H1 (cell line): ENCODE results near the gene CST7. TPM values are rescaled to one million over a fixed set of nuclear protein-coding genes. Genes with fewer than 3 reads are reported as not detected.

Experiments
- BACH1 ChIP-seq: IDR thresholded peaks from 2 replicates; pipeline ENCODE4 v1.6.1; 2012; ENCODE audit warnings: low read length, improper control_type of control experiment
- CBX8 ChIP-seq: fragments of 300-800, 300-1000 bp; sonication (generic); IDR thresholded peaks from 2 replicates; pipeline ENCODE4 v1.7.1; 2016; ENCODE audit warnings: low read depth, low read length, borderline replicate concordance
- CHD7 ChIP-seq: fragments of 300-600 bp; sonication (generic); IDR thresholded peaks from 2 replicates; pipeline ENCODE4 v1.7.1; 2012; ENCODE audit warnings: low read length, moderate library complexity, mild to moderate bottlenecking, inconsistent platforms; ENCODE audit not compliant: insufficient replicate concordance
- FOSL1 ChIP-seq: IDR thresholded peaks from 2 replicates; pipeline ENCODE4 v1.6.1; 2011; ENCODE audit warnings: mild to moderate bottlenecking, low read depth, low read length, moderate library complexity; ENCODE audit not compliant: insufficient read depth
- KDM4A ChIP-seq: IDR thresholded peaks from one replicate; pipeline ENCODE4 v1.7.1; 2012; ENCODE audit warnings: low read depth, mild to moderate bottlenecking, moderate library complexity, low read length, inconsistent platforms; ENCODE audit not compliant: severe bottlenecking
- NRF1 ChIP-seq: IDR thresholded peaks from 2 replicates; pipeline ENCODE4 v1.6.1; 2011; ENCODE audit warnings: mild to moderate bottlenecking, low read depth, low read length, improper control_type of control experiment
- PHF8 ChIP-seq: fragments of 200-600 bp; sonication (generic); conservative IDR thresholded peaks from 2 replicates; pipeline ENCODE4 v1.7.1; 2012; ENCODE audit warnings: low read depth, mild to moderate bottlenecking, inconsistent platforms, low read length, moderate library complexity
- POLR2AphosphoS5 ChIP-seq: IDR thresholded peaks from 2 replicates; pipeline ENCODE4 v1.6.1; 2011; ENCODE audit warnings: low read depth, low read length
- POU5F1 ChIP-seq: IDR thresholded peaks from 2 replicates; pipeline ENCODE4 v1.6.1; 2011; ENCODE audit warnings: low read depth, mild to moderate bottlenecking, low read length, moderate library complexity
- SP1 ChIP-seq: IDR thresholded peaks from 2 replicates; pipeline ENCODE4 v1.6.1; 2011; ENCODE audit warnings: low read depth, low read length
- SRF ChIP-seq: IDR thresholded peaks from 2 replicates; pipeline ENCODE4 v1.6.1; 2011; ENCODE audit warnings: mild to moderate bottlenecking, low read depth, low read length, moderate library complexity
- TAF7 ChIP-seq: optimal IDR thresholded peaks from 2 replicates; pipeline ENCODE3; 2011; ENCODE audit warnings: low read depth, mild to moderate bottlenecking, inconsistent platforms, low read length, moderate library complexity, borderline replicate concordance
- polyA plus RNA-seq, 7 experiments: library from polyadenylated mRNA; depleted of rRNA in 3 of 7; stranded (reverse) in 5 of 7; unstranded in 2 of 7; fragments of >200 nt in 5 of 7; fragments of 200-250 nt in 2 of 7; gene quantifications; 1 replicate in 5 of 7; 2 replicates in 1 of 7; 4 replicates in 1 of 7; pipeline versions ENCODE4 v1.2.1 to v1.2.3, GENCODE V29; 2011 to 2013; ENCODE audit warnings: missing spikeins in 2 of 7, mixed read lengths in 2 of 7
- total RNA-seq: library from RNA; stranded (reverse); fragmentation: NEBNext Ultra II Directional; extraction: Animal tissue kit (Norgen Biotek cat#: 25700); gene quantifications from 2 replicates; pipeline ENCODE4 v1.2.1, GENCODE V29; 2021

Gene CST7
- total and polyA plus RNA-seq, 2 of the 8 experiments (the other 6 are each of a cell fraction or from before 2014, with no cell fraction given), result not detected

DNA sequence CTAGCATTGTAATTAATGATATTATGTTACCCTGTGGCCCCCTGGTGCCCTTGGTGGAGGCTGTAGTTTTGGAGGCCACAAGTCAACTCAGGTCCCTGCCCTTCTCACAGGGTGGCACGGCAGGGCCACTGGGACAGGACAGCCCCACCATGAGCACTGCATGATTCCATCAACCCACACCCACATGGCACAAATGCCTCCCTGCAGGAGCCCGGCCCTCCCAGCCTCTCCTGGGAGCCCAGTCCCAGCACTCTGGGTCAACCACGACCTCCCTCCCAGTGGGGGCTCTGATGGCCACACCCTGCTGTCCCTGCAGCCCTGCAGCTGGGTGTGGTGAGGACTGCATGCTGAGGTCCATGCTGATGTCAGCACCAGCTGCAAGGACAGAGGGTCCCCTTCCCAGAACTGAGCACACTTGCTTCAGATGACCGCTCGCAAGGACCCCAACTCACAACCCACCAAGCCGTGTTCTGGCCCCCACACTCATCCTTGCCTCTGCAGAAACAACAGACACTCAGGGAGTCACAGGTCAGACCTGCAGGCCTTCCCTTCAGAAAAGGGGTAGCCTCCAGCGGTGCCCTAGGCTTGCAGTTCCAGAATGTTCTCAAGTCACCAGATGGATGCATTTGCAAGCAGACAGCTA is 15.7 kb upstream of the CST7 start (continued):
- TF ChIP-seq CHD7, result no peak
- no peak for TF ChIP-seq KDM4A
- TF ChIP-seq NRF1, result no peak
- TF ChIP-seq BACH1, result no peak
- no peak for TF ChIP-seq PHF8
- TF ChIP-seq POLR2AphosphoS5, result no peak
- no peak for TF ChIP-seq SP1
- no peak for TF ChIP-seq TAF7
- no peak for TF ChIP-seq CBX8
- TF ChIP-seq FOSL1, result no peak
- TF ChIP-seq SRF, result no peak
- no peak for TF ChIP-seq POU5F1
